IPS-20b (cell line): ENCODE results near the gene PEX19.

Experiments used
- H3K27ac ChIP-seq: one replicate; pipeline ENCODE4 v1.5.1; 2013; ENCODE audit warnings: low read length
- H3K27me3 ChIP-seq: 2 replicates; pipeline ENCODE4 v1.6.1; 2013; ENCODE audit warnings: mild to moderate bottlenecking, low read length, inconsistent platforms; ENCODE audit not compliant: insufficient read depth
- H3K36me3 ChIP-seq: 2 replicates; pipeline ENCODE4 v1.6.1; 2013; ENCODE audit warnings: low read depth, mild to moderate bottlenecking, inconsistent platforms, low read length, moderate library complexity; ENCODE audit not compliant: insufficient read depth
- H3K4me1 ChIP-seq: 2 replicates; pipeline ENCODE4 v1.6.1; 2013; ENCODE audit warnings: mild to moderate bottlenecking, control low read depth, inconsistent platforms, low read length, moderate library complexity; ENCODE audit not compliant: insufficient read depth
- H3K4me3 ChIP-seq: 2 replicates; pipeline ENCODE4 v1.5.1; 2013; ENCODE audit warnings: mild to moderate bottlenecking, low read length, inconsistent platforms
- H3K9ac ChIP-seq: 2 replicates; pipeline ENCODE4 v1.6.1; 2013; ENCODE audit warnings: low read depth, mild to moderate bottlenecking, inconsistent platforms, low read length, moderate library complexity
- H3K9me3 ChIP-seq: 2 replicates; pipeline ENCODE4 v1.6.1; 2013; ENCODE audit warnings: mild to moderate bottlenecking, low read depth, low read length, inconsistent platforms; ENCODE audit not compliant: insufficient read depth

PEX19 gene

GRCh38 chr1:160271025-160271424, 13.9 kb downstream of the PEX19 start:
- Histone ChIP-seq H3K9ac (no peak overlapping the region), H3K4me1 (no peaks in the 10 kb centered on the region), H3K27me3 (no peaks in the 10 kb centered on the region; the same call in 1 of the 2 replicates), H3K36me3 (0 out of 2 replicates have a peak, but pooled peaks cover 2% of the 10 kb centered on the region), H3K27ac (no peak overlapping the region), H3K4me3 (no peak overlapping the region), H3K9me3 (no peaks in the 10 kb centered on the region)

GRCh38 chr1:160267284-160267991, 17.5 kb downstream of the PEX19 start:
- no peak overlapping the region for H3K9ac ChIP-seq
- no peaks in the 10 kb centered on the region for H3K36me3 ChIP-seq
- H3K4me1 ChIP-seq: 0 out of 2 replicates have a peak, but pooled peaks cover 3% of the 10 kb centered on the region
- H3K27ac ChIP-seq: no peak overlapping the region
- H3K27me3 ChIP-seq: peaks cover 11% of the 10 kb centered on the region
- no peaks in the 10 kb centered on the region for H3K9me3 ChIP-seq
- H3K4me3 ChIP-seq: no peak overlapping the region

- no peak overlapping the region for H3K9ac ChIP-seq
- no peaks in the 10 kb centered on the region for H3K9me3 ChIP-seq
- H3K4me1 ChIP-seq: peaks cover 14% of the 10 kb centered on the region
- 0 out of 2 replicates have a peak, but pooled peaks cover 6% of the 10 kb centered on the region for H3K36me3 ChIP-seq
- H3K27ac ChIP-seq: no peak overlapping the region
- peaks cover 11% of the 10 kb centered on the region for H3K27me3 ChIP-seq
- H3K4me3 ChIP-seq: no peak overlapping the region
Observed at GRCh38 chr1:160264795-160265307, 20.1 kb downstream of the PEX19 start.

GRCh38 chr1:160261893-160262794, 22.8 kb downstream of the PEX19 start, which contains the start of gene DCAF8:
DCAF8 (minus strand) TSS chr1:160262549; CDS start chr1:160244008, 18,541 bp downstream.
- peak within 1 kb of the TSS; percentile 94 for H3K4me3 ChIP-seq
- peak within 1 kb of the TSS; percentile 98 for H3K9ac ChIP-seq
- no peaks in the 10 kb centered on the region for H3K9me3 ChIP-seq
- H3K27me3 ChIP-seq: peaks cover 11% of the 10 kb centered on the region
- H3K4me1 ChIP-seq: peaks cover 19% of the 10 kb centered on the region
- H3K27ac ChIP-seq: peak within 1 kb of the TSS; percentile 96
- peaks cover 11% of the 10 kb centered on the region; the same call in 1 of the 2 replicates for H3K36me3 ChIP-seq

- Histone ChIP-seq H3K27ac (peak overlapping the region; percentile 96), H3K4me1 (peaks cover 19% of the 10 kb centered on the region), H3K9ac (peak overlapping the region; percentile 98), H3K36me3 (peaks cover 11% of the 10 kb centered on the region; the same call in 1 of the 2 replicates), H3K4me3 (peak overlapping the region; percentile 94), H3K27me3 (peaks cover 11% of the 10 kb centered on the region), H3K9me3 (no peaks in the 10 kb centered on the region)
Observed at GRCh38 chr1:160261556-160261892, 23.4 kb downstream of the PEX19 start.

- H3K9me3 ChIP-seq: no peaks in the 10 kb centered on the region
- peaks cover 11% of the 10 kb centered on the region for H3K27me3 ChIP-seq
- peaks cover 19% of the 10 kb centered on the region for H3K4me1 ChIP-seq
- H3K36me3 ChIP-seq: peaks cover 11% of the 10 kb centered on the region; the same call in 1 of the 2 replicates
- H3K4me3 ChIP-seq: peak overlapping the region; percentile 94
- peak overlapping the region; percentile 98 for H3K9ac ChIP-seq
- no peak overlapping the region for H3K27ac ChIP-seq
Observed at GRCh38 chr1:160260406-160261382, 24.2 kb downstream of the PEX19 start.

- H3K9ac ChIP-seq: no peak overlapping the region
- H3K4me1 ChIP-seq: peaks cover 19% of the 10 kb centered on the region
- H3K36me3 ChIP-seq: peaks cover 11% of the 10 kb centered on the region; the same call in 1 of the 2 replicates
- H3K9me3 ChIP-seq: no peaks in the 10 kb centered on the region
- no peaks in the 10 kb centered on the region for H3K27me3 ChIP-seq
- no peak overlapping the region for H3K27ac ChIP-seq
- no peak overlapping the region for H3K4me3 ChIP-seq
Observed at GRCh38 chr1:160258177-160258798, 26.6 kb downstream of the PEX19 start.

GRCh38 chr1:160257411-160258015, 27.4 kb downstream of the PEX19 start:
- Histone ChIP-seq H3K4me3 (no peak overlapping the region), H3K27me3 (no peaks in the 10 kb centered on the region), H3K4me1 (peaks cover 17% of the 10 kb centered on the region), H3K27ac (no peak overlapping the region), H3K36me3 (peaks cover 11% of the 10 kb centered on the region; the same call in 1 of the 2 replicates), H3K9ac (peak overlapping the region; percentile 13; the same call in 1 of the 2 replicates), H3K9me3 (no peaks in the 10 kb centered on the region)

DNA sequence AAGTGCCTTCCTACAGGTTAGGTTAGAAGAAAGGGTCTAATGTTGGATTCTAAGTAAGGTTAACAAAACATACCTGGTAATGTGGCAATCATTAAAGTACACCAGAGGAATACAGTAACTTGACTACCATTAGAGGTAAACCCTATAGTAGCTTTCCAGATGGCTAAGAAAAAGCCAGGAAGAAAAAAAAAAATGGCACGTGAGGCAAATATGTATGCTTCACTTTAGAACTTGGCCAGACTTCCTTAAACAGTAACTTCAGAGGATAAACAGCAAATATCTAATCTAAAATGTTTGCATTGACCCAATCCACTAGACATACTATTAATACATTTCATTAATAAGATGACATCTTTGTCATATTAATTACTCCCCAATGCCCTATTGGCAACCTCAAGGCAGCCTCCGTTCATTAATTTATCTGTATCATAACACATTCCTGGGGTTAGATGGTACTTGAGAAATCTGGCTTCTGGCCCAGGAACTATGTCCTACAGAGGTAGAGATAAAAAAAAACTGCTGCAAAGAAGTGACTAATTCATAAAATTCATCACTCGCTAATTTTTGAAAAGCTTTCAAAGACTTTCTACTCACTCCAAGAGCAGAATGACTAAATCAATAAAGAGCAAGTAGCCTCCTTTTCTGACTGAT, 28.4 kb downstream of the PEX19 start:
- no peak overlapping the region for H3K9ac ChIP-seq
- H3K4me3 ChIP-seq: no peak overlapping the region
- no peak overlapping the region for H3K27ac ChIP-seq
- peaks cover 13% of the 10 kb centered on the region; the same call in 1 of the 2 replicates for H3K36me3 ChIP-seq
- peaks cover 20% of the 10 kb centered on the region for H3K4me1 ChIP-seq
- no peaks in the 10 kb centered on the region for H3K27me3 ChIP-seq
- H3K9me3 ChIP-seq: no peaks in the 10 kb centered on the region

DNA sequence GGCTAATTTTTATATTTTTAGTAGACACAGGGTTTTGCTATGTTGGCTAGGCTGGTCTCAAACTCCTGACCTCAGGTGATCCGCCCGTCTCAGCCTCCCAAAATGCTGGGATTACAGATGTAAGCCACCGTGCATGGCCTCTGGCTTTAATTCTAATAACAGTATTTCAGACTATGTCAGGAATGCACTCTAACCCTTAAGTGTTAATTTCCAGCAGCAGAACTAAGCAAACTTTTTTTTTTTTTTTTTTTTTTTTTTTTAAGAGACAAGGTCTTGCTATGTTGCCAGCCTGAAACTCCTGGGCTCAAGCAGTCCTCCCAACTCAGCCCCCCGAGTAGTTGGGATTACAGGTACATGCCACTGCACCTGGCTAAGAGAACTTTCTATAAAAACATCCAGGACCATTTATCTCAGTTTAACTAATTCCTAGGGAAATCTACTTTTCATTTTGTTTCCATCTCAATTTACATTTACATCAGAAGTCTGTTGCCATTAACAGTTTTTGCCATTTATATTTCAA, 29.1 kb downstream of the PEX19 start:
- no peak overlapping the region for H3K27ac ChIP-seq
- H3K36me3 ChIP-seq: peaks cover 17% of the 10 kb centered on the region; the same call in 1 of the 2 replicates
- H3K4me3 ChIP-seq: no peak overlapping the region
- H3K4me1 ChIP-seq: peaks cover 16% of the 10 kb centered on the region
- no peaks in the 10 kb centered on the region for H3K27me3 ChIP-seq
- H3K9me3 ChIP-seq: no peaks in the 10 kb centered on the region
- no peak overlapping the region for H3K9ac ChIP-seq
